ENCODE results near the gene SPOCK1. TPM values are rescaled to one million over a fixed set of nuclear protein-coding genes. Genes with fewer than 3 reads are reported as not detected.
"Not testable (repeated sequence)": the region's sequence is repeated elsewhere in the genome, so short reads cannot be mapped to it uniquely, and the experiment has no call there.

The SPOCK1 gene
- total RNA-seq, 2 experiments from 2014 or later: not detected

DNA sequence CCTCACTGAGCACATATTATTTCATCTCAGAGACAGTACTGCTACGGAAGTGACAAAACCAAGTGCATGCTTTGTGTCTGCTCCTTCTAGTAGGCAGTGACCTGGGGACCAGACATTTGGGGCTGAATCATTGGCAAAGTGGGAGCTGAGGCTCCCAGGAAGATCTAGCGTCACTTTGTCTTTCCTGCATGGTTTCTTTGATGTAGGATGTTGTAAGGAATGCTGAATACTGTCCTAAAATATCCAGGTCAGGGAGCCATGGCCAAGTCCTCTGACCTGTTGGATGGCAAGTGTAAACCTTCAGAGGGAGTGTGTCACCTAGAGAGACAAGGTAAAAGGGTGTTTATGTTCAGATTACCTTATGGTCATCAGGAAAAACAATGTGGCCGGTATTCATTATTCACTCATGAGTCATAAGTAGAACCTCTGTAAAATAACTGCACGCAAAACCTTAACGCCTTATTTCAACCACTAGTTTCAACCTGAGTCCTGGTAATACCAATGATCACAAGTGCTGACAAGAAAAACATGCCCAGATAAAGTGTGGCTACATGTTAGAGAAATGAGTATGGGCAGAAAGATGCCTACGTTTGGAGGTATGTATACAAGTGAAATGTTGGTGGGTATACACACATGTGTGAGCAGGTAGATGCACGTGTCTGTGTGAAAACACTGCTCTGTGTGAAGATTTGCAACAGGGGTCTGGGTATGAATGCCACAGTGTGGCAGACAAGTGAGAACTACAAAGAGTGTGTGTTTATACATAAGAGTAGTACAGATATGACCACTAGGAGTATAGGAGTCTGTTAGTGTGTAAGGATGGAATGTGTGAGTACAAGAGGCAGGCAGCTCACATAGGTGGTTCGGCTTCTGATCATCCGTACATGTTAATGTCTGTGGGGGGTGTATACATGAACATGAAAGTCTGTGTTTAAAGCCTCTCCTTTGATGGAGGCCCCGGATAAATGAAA lies 263.9 kb downstream of the SPOCK1 start:
- no peak overlapping the region for H3K27ac Mint-ChIP-seq
- ATAC-seq: no peak
- TF ChIP-seq, protein P1, sequence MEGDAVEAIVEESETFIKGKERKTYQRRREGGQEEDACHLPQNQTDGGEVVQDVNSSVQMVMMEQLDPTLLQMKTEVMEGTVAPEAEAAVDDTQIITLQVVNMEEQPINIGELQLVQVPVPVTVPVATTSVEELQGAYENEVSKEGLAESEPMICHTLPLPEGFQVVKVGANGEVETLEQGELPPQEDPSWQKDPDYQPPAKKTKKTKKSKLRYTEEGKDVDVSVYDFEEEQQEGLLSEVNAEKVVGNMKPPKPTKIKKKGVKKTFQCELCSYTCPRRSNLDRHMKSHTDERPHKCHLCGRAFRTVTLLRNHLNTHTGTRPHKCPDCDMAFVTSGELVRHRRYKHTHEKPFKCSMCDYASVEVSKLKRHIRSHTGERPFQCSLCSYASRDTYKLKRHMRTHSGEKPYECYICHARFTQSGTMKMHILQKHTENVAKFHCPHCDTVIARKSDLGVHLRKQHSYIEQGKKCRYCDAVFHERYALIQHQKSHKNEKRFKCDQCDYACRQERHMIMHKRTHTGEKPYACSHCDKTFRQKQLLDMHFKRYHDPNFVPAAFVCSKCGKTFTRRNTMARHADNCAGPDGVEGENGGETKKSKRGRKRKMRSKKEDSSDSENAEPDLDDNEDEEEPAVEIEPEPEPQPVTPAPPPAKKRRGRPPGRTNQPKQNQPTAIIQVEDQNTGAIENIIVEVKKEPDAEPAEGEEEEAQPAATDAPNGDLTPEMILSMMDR (IDR thresholded peaks at IDR 0.05): no peak
- POLR2A ChIA-PET: no interaction called here
- DNase-seq: no peak
- H3K27me3 Mint-ChIP-seq: peaks cover 13% of the 10 kb centered on the region
- intact Hi-C loops (cut with micrococcal nuclease): no loop called here
- CTCF ChIA-PET: no interaction called here
- H3K9me3 Mint-ChIP-seq: no peaks in the 10 kb centered on the region
- H3K4me3 Mint-ChIP-seq: no peak overlapping the region
- no peaks in the 10 kb centered on the region for H3K4me1 Mint-ChIP-seq (ENCODE audit: low read depth)
- no peaks in the 10 kb centered on the region for H3K36me3 Mint-ChIP-seq (ENCODE audit: low read depth)

DNA sequence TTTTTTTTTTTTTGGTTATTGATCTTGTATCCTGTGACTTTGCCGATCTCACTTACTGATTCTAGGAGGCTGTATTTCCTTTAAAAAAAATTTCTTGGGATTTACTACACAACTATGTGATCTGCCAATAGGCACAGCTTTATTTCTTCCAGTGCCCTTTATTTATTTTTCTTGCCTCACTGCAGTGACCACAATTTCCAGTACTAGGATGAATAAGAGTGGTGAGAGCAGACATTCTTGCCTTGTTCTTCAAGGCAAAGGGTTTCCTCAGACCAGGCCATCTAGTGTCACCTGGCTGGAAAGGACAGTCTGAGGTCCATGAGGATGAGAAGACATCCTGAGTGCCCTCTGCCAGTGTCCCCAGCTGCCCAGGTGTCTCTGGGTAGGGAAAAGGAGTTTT lies 265.4 kb downstream of the SPOCK1 start:
- H3K27me3 Mint-ChIP-seq: peaks cover 13% of the 10 kb centered on the region
- ChIA-PET CTCF (no interaction called here), POLR2A (no interaction called here)
- DNase-seq: no peak
- H3K4me1 Mint-ChIP-seq (ENCODE audit: low read depth): no peaks in the 10 kb centered on the region
- TF ChIP-seq, protein P1 (IDR thresholded peaks at IDR 0.05): no peak
- H3K4me3 Mint-ChIP-seq: no peak overlapping the region
- no peaks in the 10 kb centered on the region for H3K9me3 Mint-ChIP-seq
- intact Hi-C loops (cut with micrococcal nuclease): no loop called here
- no peak for ATAC-seq
- no peak overlapping the region for H3K27ac Mint-ChIP-seq
- H3K36me3 Mint-ChIP-seq (ENCODE audit: low read depth): no peaks in the 10 kb centered on the region

DNA sequence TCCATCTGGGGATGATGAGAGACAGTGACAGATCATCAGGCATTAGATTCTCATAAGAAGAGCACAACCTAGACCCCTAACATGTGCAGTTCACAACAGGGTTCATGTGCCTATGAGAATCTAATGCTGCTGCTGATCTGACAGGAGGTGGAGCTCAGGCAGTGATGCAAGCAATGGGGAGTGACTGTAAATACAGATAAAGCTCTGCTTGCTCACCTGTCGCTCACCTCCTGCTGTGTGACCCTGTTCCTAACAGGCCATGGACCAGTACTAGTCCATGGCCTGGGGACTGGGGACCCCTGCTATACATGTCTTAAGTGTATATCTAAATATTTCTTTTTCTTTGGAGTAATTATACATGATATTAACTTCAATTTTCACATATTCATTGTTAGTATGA lies 265.8 kb downstream of the SPOCK1 start:
- H3K9me3 Mint-ChIP-seq; H3K4me3 Mint-ChIP-seq; ATAC-seq; H3K27ac Mint-ChIP-seq; CTCF ChIA-PET; intact Hi-C loops (cut with micrococcal nuclease); DNase-seq; H3K4me1 Mint-ChIP-seq (ENCODE audit: low read depth); H3K36me3 Mint-ChIP-seq (ENCODE audit: low read depth); POLR2A ChIA-PET: not testable (repeated sequence)
- H3K27me3 Mint-ChIP-seq: peaks cover 13% of the 10 kb centered on the region

DNA sequence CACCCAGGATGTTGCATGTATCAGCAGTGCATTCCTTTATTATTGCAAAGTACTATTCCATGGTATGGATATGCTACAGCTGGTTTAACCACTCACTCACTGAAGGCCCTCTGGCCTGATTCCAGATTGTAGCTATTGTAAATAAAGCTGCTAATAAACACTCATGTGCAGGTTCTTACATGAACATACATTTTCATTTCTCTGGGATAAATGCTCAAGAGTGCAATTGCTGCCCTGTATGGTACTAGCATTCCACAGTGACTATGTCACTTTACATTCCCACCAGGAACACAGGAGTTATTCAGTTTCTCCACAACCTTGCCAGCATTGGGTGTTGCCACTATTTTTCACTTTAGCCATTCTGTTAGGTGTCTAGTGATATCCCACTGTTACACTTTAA lies 267.6 kb downstream of the SPOCK1 start:
- no peaks in the 10 kb centered on the region for H3K4me1 Mint-ChIP-seq (ENCODE audit: low read depth)
- H3K9me3 Mint-ChIP-seq: no peaks in the 10 kb centered on the region
- CTCF ChIA-PET: no interaction called here
- TF ChIP-seq, protein P1 (IDR thresholded peaks at IDR 0.05): no peak
- H3K27me3 Mint-ChIP-seq: peaks cover 12% of the 10 kb centered on the region
- ATAC-seq: no peak
- no peak overlapping the region for H3K4me3 Mint-ChIP-seq
- POLR2A ChIA-PET: no interaction called here
- no peak for DNase-seq
- intact Hi-C loops (cut with micrococcal nuclease): no loop called here
- H3K36me3 Mint-ChIP-seq (ENCODE audit: low read depth): no peaks in the 10 kb centered on the region
- H3K27ac Mint-ChIP-seq: no peak overlapping the region

DNA sequence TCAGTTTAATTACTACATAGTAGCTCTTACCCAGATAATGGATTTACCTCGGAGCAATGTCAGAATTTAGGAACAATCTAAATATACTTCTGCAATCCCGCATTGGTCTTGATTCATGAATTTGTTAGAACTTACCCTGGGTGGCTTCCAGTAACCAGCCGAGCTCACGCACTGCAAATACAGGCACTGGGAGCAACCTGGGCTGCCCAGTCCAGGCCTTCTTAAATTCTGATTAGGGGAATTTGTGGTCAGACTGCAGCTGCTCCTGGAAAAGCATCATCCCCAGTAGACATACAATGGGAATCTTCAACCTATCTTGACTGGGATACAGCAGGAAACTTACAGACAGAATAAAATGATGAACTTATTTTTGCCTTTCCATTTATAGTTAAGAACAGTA lies 270.3 kb downstream of the SPOCK1 start:
- intact Hi-C loops (cut with micrococcal nuclease): no loop called here
- H3K4me1 Mint-ChIP-seq (ENCODE audit: low read depth): no peaks in the 10 kb centered on the region
- ATAC-seq: no peak

More for the DNA sequence above, 270.3 kb downstream of the SPOCK1 start:
- H3K9me3 Mint-ChIP-seq: no peaks in the 10 kb centered on the region
- DNase-seq: no peak
- no peak overlapping the region for H3K4me3 Mint-ChIP-seq
- ChIA-PET POLR2A (no interaction called here), CTCF (no interaction called here)
- H3K27me3 Mint-ChIP-seq: peaks cover 1% of the 10 kb centered on the region
- H3K36me3 Mint-ChIP-seq (ENCODE audit: low read depth): no peaks in the 10 kb centered on the region
- H3K27ac Mint-ChIP-seq: no peak overlapping the region
- TF ChIP-seq, protein P1 (IDR thresholded peaks at IDR 0.05): no peak
